HG03571 (cell line): ENCODE measurements around the gene TEX50.
"Not testable (repeated sequence)": the region's sequence is repeated elsewhere in the genome, so short reads cannot be mapped to it uniquely, and the experiment has no call there.

ENCODE experiments used
- ATAC-seq: cut with Tn5 transposase; IDR thresholded peaks from one replicate; pipeline ENCODE4 v1.9.1; 2021; ENCODE audit not compliant: unreplicated experiment

The TEX50 gene

DNA sequence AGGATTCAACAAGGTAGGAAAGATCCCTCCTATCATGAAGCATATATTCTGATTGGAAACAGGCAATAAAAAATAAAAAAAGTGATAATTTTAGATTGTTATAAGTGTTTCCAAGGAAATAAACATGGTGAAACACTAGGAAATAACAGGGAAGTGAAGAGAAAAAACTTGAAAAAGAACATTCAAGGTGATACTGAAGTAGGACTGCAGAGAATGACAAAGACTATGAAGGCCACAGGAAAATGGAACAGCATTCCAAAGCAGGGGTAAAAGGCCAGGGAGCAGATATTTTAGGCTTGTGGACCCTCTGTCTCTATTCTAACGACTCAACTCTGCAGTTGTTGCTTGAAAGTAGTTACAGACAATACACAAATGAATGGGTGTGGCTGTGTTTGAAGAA, 26.6 kb downstream of the TEX50 start:
- ATAC-seq = no peak

DNA sequence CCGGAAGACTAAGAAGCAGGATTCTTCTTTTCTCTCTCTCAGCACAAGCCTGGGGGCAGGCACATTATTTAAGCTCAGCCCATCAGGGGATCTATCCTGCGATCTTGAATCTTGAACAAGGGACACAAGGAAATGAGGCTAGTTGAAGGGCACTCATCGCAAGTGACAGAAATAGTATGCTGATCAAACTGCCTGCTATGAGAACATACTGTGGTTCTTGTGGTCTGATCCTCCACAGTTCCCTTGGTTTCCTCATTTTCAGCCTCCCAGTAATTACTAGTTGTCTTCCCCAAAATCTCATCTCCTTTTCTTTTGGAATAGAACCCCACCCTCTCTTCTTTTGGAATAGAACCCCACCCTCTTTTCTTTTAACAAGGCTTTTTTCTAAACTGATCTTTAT, 28.0 kb downstream of the TEX50 start:
- no peak for ATAC-seq

DNA sequence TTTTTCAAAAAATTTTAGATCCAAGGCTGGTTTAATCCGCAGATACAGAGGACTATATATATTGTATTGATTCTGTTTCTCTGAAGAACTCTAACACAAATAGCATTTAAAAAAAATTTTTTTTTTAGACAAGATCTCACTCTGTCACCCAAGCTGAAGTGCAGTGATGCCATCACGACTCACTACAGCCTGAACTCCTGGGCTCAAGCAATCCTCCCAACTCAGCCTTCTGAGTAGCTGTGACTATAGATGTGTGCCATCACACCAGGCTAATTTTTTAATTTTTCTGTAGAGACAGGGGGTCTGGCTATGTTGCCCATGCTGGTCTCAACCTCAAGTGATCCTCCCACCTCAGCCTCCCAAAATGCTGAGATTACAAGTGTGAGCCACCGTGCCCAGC, 31.5 kb downstream of the TEX50 start:
- ATAC-seq = no peak

DNA sequence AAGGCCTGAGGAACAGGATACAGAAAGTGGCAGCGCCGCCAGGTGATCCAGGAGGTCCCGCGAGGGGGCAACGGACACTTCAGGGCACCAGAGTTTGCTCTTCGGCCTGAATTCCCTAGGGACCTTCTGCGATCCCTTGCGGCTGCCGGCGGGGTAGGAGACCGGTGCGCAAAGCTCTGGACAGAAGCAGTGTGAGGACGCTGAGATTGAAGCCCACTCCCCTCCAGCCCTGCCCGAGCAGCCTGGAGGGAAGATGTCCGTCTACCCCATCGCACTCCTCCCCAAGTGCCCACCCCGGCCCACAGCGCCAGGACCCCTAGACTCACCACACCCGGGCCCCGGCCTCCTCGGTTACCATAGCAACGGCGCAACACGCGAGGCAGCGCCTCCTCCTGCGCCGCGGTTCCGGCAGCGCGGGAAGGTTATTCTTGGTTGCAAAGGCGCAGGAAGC, 34.4 kb downstream of the TEX50 start, which contains the start of gene ANKRD45:
ANKRD45 (minus strand) TSS at position 361 of the 451 bp plus-strand sequence. CDS start 10,433 bp downstream, outside the sequence.
- no peak for ATAC-seq

DNA sequence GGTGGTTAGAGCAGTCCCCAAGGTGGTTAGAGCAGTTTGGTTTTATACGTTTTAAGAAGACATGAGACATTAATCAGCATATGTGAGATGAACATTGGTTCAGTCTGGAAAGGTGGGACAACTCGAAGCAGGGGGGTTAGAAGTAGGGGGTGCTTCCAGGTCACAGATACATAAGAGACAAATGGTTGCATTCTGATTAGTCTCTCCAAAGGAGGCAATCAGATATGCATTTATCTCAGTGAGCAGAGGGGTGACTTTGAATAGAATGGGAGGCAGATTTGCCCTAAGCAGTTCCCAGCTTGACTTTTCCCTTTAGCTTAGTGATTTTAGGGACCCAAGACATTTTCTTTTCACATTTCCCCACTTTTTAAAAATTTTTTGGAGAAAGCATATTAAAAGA, 39.4 kb downstream of the TEX50 start:
- ATAC-seq = not testable (repeated sequence)

DNA sequence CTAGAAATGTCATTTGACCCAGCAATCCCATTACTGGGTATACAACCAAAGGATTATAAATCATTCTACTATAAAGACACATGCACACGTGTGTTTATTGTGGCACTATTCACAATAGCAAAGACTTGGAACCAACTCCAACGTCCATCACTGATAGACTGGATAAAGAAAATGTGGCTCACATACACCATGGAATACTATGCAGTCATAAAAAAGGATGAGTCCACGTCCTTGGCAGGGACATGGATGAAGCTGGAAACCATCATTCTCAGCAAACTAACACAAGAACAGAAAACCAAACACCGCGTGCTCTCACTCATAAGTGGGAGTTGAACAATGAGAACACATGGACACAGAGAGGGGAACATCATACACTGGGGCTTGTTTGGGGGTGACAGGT, 45.0 kb downstream of the TEX50 start:
- not testable (repeated sequence) for ATAC-seq

DNA sequence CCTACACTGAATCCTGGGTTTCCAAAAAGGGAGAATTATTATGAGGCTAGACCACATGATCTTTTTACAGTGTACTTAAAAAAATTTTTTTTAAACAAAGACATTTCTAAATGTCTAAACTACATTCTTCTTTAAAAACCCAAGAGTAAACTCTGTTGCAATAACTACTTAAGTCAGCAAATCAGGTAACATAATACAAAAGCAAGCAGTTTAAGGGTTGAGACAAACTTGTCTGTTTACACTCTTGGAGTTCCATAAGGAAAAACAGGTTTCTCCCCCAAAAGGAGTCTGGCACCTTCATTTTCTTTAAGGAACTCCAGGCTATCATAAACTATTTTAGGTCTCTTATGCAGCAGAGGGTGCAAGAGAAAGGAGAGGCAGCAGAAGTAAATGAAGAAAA, 47.0 kb downstream of the TEX50 start:
- no peak for ATAC-seq

DNA sequence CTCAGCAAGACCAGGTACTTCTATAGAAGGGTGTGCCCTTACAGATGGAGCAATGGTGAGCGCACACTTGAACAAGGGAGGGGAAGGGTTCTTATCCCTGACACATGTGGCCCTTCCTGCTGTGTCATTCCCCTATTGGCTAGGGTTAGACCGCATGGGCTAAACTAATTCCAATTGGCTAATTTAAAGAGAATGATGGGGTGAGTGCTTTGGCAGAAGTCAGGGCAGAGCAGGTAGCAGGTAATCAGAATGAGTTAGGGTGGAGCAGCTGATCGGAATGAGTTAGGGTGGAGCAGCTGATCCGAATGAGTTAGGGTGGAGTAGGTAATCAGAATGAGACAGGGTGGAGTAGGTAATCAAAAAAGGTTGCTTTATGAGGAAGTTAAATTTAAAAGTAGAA, 48.7 kb downstream of the TEX50 start:
- ATAC-seq = not testable (repeated sequence)

DNA sequence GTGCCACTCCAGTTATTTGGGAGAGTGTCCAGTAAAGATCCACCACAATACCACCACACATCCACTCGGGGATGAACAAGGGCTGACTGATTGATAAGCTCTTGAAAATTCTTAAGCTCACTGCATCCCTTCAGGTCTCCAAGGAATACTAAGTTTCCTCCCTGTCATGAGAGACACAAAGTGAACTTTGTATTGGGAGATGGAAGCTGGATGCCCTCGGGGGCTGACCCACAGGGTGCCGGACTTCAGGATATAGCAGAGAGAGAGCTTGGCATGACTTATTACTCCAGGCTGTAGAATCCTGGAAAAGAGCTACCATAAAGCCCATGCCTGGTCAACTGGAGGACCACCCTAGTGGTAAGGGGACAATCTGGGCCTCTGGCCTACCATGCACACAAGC, 50.0 kb downstream of the TEX50 start:
- not testable (repeated sequence) for ATAC-seq
